Stimulated activated effector memory CD8-positive, alpha-beta T cell treated with anti-CD3 and anti-CD28 coated beads, Interleukin-12 subunit alpha, Interleukin-12 subunit beta, amount 100 ng/mL, for 72 hours (primary cell): Measurements from ENCODE around the gene CORO2B.

ENCODE experiments used
- ATAC-seq: fragments of 150-1000 bp; cut with Tn5 transposase; 2 replicates; pipeline ENCODE4 v1.10.0; 2021
- DNase-seq, 2 donors: peaks; one replicate each; pipeline ENCODE4 v3.0.0; 2021 to 2022; ENCODE audit warnings: low spot score in 2 of 2
- H3K27ac Mint-ChIP-seq: one replicate; pipeline ENCODE4 v1.8.0; 2022; ENCODE audit warnings: mild to moderate bottlenecking, mixed read lengths
- H3K36me3 Mint-ChIP-seq: one replicate; pipeline ENCODE4 v1.8.0; 2022; ENCODE audit warnings: mild to moderate bottlenecking, mixed read lengths
- H3K4me1 Mint-ChIP-seq: one replicate; pipeline ENCODE4 v1.8.0; 2022; ENCODE audit warnings: mixed read lengths
- H3K4me3 Mint-ChIP-seq: one replicate; pipeline ENCODE4 v1.8.0; 2022; ENCODE audit warnings: mild to moderate bottlenecking, mixed read lengths
- H3K9me3 Mint-ChIP-seq: one replicate; pipeline ENCODE4 v1.8.0; 2022; ENCODE audit warnings: mixed read lengths

CORO2B gene

GRCh38 chr15:68681836-68682235 lies 103.0 kb downstream of the CORO2B start:
- Mint-ChIP-seq H3K36me3 (no peaks in the 10 kb centered on the region), H3K27ac (no peak overlapping the region), H3K4me1 (no peaks in the 10 kb centered on the region), H3K9me3 (no peaks in the 10 kb centered on the region), H3K4me3 (no peak overlapping the region)
- no peak for ATAC-seq
- no peak for DNase-seq

- H3K27ac Mint-ChIP-seq, result no peak overlapping the region
- no peak overlapping the region for H3K4me3 Mint-ChIP-seq
- no peaks in the 10 kb centered on the region for H3K9me3 Mint-ChIP-seq
- H3K36me3 Mint-ChIP-seq, result no peaks in the 10 kb centered on the region
- ATAC-seq (no peak), DNase-seq (no peak)
- H3K4me1 Mint-ChIP-seq, result no peaks in the 10 kb centered on the region
Measured at GRCh38 chr15:68682330-68682729, 103.5 kb downstream of the CORO2B start.

GRCh38 chr15:68683026-68683425 lies 104.2 kb downstream of the CORO2B start:
- Mint-ChIP-seq H3K36me3 (no peaks in the 10 kb centered on the region), H3K4me1 (no peaks in the 10 kb centered on the region), H3K4me3 (no peak overlapping the region), H3K9me3 (no peaks in the 10 kb centered on the region), H3K27ac (no peak overlapping the region)
- no peak for DNase-seq
- no peak for ATAC-seq

- no peaks in the 10 kb centered on the region for H3K9me3 Mint-ChIP-seq
- ATAC-seq (no peak), DNase-seq (no peak)
- no peak overlapping the region for H3K27ac Mint-ChIP-seq
- no peaks in the 10 kb centered on the region for H3K4me1 Mint-ChIP-seq
- H3K4me3 Mint-ChIP-seq, result no peak overlapping the region
- no peaks in the 10 kb centered on the region for H3K36me3 Mint-ChIP-seq
Measured at GRCh38 chr15:68683551-68683950, 104.8 kb downstream of the CORO2B start.

- ATAC-seq, result no peak
- Mint-ChIP-seq H3K36me3 (no peaks in the 10 kb centered on the region), H3K4me3 (no peak overlapping the region), H3K4me1 (no peaks in the 10 kb centered on the region), H3K27ac (no peak overlapping the region), H3K9me3 (no peaks in the 10 kb centered on the region)
- no peak for DNase-seq
Measured at GRCh38 chr15:68684476-68684875, 105.7 kb downstream of the CORO2B start.

- DNase-seq, result no peak
- H3K4me3 Mint-ChIP-seq, result no peak overlapping the region
- H3K36me3 Mint-ChIP-seq, result no peaks in the 10 kb centered on the region
- ATAC-seq, result no peak
- H3K4me1 Mint-ChIP-seq, result no peaks in the 10 kb centered on the region
- H3K27ac Mint-ChIP-seq, result no peak overlapping the region
- H3K9me3 Mint-ChIP-seq, result no peaks in the 10 kb centered on the region
Measured at GRCh38 chr15:68687136-68687735, 108.4 kb downstream of the CORO2B start.

GRCh38 chr15:68691705-68692104 lies 112.9 kb downstream of the CORO2B start:
- H3K4me1 Mint-ChIP-seq, result peaks cover 6% of the 10 kb centered on the region
- no peaks in the 10 kb centered on the region for H3K9me3 Mint-ChIP-seq
- DNase-seq (no peak), ATAC-seq (no peak)
- no peaks in the 10 kb centered on the region for H3K36me3 Mint-ChIP-seq
- no peak overlapping the region for H3K4me3 Mint-ChIP-seq
- H3K27ac Mint-ChIP-seq, result no peak overlapping the region

- H3K27ac Mint-ChIP-seq, result no peak overlapping the region
- H3K4me1 Mint-ChIP-seq, result peaks cover 6% of the 10 kb centered on the region
- H3K4me3 Mint-ChIP-seq, result no peak overlapping the region
- H3K9me3 Mint-ChIP-seq, result no peaks in the 10 kb centered on the region
- no peak for ATAC-seq
- DNase-seq, result no peak
- H3K36me3 Mint-ChIP-seq, result no peaks in the 10 kb centered on the region
Measured at GRCh38 chr15:68693071-68693470, 114.3 kb downstream of the CORO2B start.

GRCh38 chr15:68694111-68694510 lies 115.3 kb downstream of the CORO2B start:
- Mint-ChIP-seq H3K36me3 (no peaks in the 10 kb centered on the region), H3K9me3 (no peaks in the 10 kb centered on the region), H3K27ac (no peak overlapping the region), H3K4me1 (peaks cover 6% of the 10 kb centered on the region), H3K4me3 (no peak overlapping the region)
- ATAC-seq (no peak), DNase-seq (no peak)

- peaks cover 6% of the 10 kb centered on the region for H3K4me1 Mint-ChIP-seq
- no peak overlapping the region for H3K27ac Mint-ChIP-seq
- no peaks in the 10 kb centered on the region for H3K36me3 Mint-ChIP-seq
- no peak overlapping the region for H3K4me3 Mint-ChIP-seq
- no peak for DNase-seq
- no peaks in the 10 kb centered on the region for H3K9me3 Mint-ChIP-seq
- no peak for ATAC-seq
Measured at GRCh38 chr15:68695061-68695595, 116.3 kb downstream of the CORO2B start.

- H3K36me3 Mint-ChIP-seq, result no peaks in the 10 kb centered on the region
- ATAC-seq (no peak), DNase-seq (no peak)
- peaks cover 6% of the 10 kb centered on the region for H3K4me1 Mint-ChIP-seq
- H3K4me3 Mint-ChIP-seq, result no peak overlapping the region
- no peak overlapping the region for H3K27ac Mint-ChIP-seq
- no peaks in the 10 kb centered on the region for H3K9me3 Mint-ChIP-seq
Measured at GRCh38 chr15:68696414-68697363, 117.9 kb downstream of the CORO2B start.

- Mint-ChIP-seq H3K4me1 (peaks cover 3% of the 10 kb centered on the region), H3K4me3 (no peak overlapping the region), H3K36me3 (no peaks in the 10 kb centered on the region), H3K27ac (no peak overlapping the region), H3K9me3 (no peaks in the 10 kb centered on the region)
- no peak for DNase-seq
- no peak for ATAC-seq
Measured at GRCh38 chr15:68697711-68698690, 119.2 kb downstream of the CORO2B start.

GRCh38 chr15:68698708-68699107 lies 119.9 kb downstream of the CORO2B start:
- Mint-ChIP-seq H3K4me3 (no peak overlapping the region), H3K9me3 (no peaks in the 10 kb centered on the region), H3K4me1 (no peaks in the 10 kb centered on the region), H3K27ac (no peak overlapping the region), H3K36me3 (no peaks in the 10 kb centered on the region)
- ATAC-seq (no peak), DNase-seq (no peak)

GRCh38 chr15:68699124-68699880 lies 120.5 kb downstream of the CORO2B start:
- Mint-ChIP-seq H3K4me3 (no peak overlapping the region), H3K36me3 (no peaks in the 10 kb centered on the region), H3K4me1 (no peaks in the 10 kb centered on the region), H3K27ac (no peak overlapping the region), H3K9me3 (no peaks in the 10 kb centered on the region)
- ATAC-seq (no peak), DNase-seq (no peak)
